Omental fat pad (tissue), 4 donors: Measurements from ENCODE around the gene MEGF6. TPM values are rescaled to one million over a fixed set of nuclear protein-coding genes. Genes with fewer than 3 reads are reported as not detected.
A peak's percentile ranks its signal among the peaks of the same experiment; 100 is the strongest.

Source experiments
- ATAC-seq: fragments of 150-250 bp; one replicate; pipeline ENCODE4 v1.9.1; 2016; ENCODE audit warnings: mild to moderate bottlenecking, moderate library complexity; ENCODE audit not compliant: low FRiP score
- DNase-seq: peaks from one replicate; pipeline ENCODE4 v3.0.0-alpha.2; 2019; ENCODE audit warnings: low spot score
- total RNA-seq, 4 donors: library from RNA; depleted of rRNA; stranded (reverse); fragments of >200 nt; gene quantifications; one replicate each; pipeline ENCODE4 v1.1.0, GENCODE V29; 2016
- TF ChIP-seq, protein P1 (sequence below), 3 donors: fragments of 450-650 bp; IDR thresholded peaks; one replicate each; pipeline ENCODE4 v1.5.1; 2016 to 2017; ENCODE audit warnings: antibody characterized with exemption in 3 of 3, mild to moderate bottlenecking in 3 of 3, moderate library complexity in 2 of 3

The MEGF6 gene, protein sequence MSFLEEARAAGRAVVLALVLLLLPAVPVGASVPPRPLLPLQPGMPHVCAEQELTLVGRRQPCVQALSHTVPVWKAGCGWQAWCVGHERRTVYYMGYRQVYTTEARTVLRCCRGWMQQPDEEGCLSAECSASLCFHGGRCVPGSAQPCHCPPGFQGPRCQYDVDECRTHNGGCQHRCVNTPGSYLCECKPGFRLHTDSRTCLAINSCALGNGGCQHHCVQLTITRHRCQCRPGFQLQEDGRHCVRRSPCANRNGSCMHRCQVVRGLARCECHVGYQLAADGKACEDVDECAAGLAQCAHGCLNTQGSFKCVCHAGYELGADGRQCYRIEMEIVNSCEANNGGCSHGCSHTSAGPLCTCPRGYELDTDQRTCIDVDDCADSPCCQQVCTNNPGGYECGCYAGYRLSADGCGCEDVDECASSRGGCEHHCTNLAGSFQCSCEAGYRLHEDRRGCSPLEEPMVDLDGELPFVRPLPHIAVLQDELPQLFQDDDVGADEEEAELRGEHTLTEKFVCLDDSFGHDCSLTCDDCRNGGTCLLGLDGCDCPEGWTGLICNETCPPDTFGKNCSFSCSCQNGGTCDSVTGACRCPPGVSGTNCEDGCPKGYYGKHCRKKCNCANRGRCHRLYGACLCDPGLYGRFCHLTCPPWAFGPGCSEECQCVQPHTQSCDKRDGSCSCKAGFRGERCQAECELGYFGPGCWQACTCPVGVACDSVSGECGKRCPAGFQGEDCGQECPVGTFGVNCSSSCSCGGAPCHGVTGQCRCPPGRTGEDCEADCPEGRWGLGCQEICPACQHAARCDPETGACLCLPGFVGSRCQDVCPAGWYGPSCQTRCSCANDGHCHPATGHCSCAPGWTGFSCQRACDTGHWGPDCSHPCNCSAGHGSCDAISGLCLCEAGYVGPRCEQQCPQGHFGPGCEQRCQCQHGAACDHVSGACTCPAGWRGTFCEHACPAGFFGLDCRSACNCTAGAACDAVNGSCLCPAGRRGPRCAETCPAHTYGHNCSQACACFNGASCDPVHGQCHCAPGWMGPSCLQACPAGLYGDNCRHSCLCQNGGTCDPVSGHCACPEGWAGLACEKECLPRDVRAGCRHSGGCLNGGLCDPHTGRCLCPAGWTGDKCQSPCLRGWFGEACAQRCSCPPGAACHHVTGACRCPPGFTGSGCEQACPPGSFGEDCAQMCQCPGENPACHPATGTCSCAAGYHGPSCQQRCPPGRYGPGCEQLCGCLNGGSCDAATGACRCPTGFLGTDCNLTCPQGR (N-terminal part only)
- 10 to 100 TPM; 13.2 to 60.1 (median 21.9) TPM for total RNA-seq

DNA sequence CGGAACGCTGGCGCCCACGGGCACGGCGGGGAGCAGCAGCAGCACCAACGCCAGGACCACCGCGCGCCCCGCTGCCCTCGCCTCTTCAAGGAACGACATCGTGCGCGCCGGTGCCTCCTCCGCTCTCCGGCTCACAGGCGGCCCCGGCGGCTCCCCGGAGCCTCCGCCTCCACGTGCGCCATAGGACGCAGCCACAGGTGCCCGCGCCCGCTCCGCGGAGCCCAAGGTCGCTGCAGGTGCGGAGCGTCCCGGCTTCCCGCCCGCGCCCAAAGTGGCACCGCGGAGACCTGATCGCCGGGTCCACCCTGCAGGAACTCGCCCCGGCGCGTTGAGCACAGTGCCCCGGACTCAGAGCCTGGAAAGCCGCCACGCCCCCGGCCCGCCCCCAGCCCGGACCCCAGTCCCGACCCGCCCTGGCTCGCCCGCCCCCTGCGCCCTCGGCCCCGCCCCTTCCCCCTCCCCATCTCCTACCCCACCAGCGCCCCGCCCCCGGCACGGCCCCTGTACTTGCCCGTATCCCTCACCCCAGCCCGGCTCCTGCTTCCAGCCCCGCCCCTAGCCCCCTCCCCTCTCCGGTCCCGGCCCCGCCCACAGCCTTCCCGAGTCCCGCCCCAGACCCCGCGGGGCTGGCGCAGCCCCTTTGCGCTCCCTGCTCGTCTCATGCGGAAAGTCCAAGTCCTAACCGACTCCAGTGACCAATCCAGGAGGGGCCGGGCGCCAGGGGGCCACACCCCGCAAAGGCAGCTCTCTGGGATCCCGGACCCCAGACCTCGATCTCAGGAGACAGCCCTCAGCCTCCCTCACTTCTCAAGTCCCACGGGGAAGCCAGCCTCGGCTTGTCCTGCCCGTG lies at the start of gene MEGF6:
Gene MEGF6, minus strand, starts transcription at position 339 of the 850 bp plus-strand sequence. Its CDS starts 240 bp downstream, at position 99.
- TF ChIP-seq, protein P1, sequence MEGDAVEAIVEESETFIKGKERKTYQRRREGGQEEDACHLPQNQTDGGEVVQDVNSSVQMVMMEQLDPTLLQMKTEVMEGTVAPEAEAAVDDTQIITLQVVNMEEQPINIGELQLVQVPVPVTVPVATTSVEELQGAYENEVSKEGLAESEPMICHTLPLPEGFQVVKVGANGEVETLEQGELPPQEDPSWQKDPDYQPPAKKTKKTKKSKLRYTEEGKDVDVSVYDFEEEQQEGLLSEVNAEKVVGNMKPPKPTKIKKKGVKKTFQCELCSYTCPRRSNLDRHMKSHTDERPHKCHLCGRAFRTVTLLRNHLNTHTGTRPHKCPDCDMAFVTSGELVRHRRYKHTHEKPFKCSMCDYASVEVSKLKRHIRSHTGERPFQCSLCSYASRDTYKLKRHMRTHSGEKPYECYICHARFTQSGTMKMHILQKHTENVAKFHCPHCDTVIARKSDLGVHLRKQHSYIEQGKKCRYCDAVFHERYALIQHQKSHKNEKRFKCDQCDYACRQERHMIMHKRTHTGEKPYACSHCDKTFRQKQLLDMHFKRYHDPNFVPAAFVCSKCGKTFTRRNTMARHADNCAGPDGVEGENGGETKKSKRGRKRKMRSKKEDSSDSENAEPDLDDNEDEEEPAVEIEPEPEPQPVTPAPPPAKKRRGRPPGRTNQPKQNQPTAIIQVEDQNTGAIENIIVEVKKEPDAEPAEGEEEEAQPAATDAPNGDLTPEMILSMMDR (IDR thresholded peaks at IDR 0.05): no peak
- ATAC-seq: peak; percentile 76
- DNase-seq: peak; percentile 44

DNA sequence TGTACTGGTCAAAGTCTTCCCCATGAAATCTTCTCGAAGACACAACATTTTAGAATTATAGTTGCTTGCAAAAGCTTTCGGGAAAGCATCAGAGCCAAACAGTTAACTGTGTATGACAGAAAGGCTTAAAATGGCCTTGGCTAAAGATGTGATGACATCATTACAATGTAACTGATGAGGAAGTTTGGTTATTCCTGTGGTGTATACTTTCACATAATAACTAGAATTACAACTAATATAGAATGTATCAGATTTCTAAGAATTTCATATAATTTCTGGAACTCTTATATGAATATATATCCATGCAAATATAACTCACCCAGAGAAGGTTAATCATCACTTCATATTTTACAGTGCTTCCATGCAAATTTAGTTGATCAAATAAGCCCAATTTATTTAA lies 49.4 kb upstream of the MEGF6 start:
- TF ChIP-seq, protein P1 (IDR thresholded peaks at IDR 0.05): no peak
- ATAC-seq: no peak

DNA sequence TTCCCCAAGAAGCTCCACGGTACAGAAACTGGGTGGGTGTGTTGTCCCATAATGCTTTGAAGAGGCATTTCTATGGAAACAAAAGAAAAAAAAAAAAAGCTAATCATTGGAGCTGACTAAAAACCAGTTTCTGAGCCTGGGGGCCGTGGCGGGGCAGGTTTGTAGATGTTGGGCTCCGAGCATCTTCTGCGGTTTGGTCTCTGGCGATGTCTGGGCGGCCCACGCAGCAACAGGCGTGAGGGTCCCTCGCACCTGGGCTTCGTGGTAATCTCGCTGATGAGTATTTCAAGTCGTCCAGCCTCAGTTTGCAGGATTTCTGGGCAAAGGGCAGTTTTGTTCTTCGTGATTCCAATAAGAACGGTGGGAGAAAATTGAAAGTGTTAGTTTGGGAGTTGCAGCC lies 47.8 kb upstream of the MEGF6 start:
- DNase-seq: no peak
- ATAC-seq: no peak
- TF ChIP-seq, protein P1 (IDR thresholded peaks at IDR 0.05): no peak

More for the DNA sequence above, 49.4 kb upstream of the MEGF6 start:
- no peak for DNase-seq

DNA sequence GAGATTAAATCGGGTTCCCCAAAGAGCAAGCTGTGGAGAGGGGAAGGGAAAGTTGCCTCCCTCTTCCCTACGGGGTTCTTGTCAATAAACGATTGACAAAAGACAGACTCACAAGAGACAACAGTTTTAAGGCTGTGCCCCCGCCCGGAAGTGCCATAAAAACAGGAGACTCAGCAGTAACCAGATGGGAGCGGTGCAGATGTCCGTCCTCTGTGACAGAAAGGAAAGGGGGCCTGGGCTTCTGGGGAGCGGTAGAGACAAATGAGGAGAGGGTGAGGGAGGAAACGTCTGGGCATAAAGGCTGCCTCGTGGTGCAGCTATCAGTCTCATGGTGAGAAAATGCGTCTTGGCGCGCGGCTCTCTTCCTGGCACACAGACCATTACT lies 46.9 kb upstream of the MEGF6 start:
- DNase-seq (no peak), ATAC-seq (no peak)

DNA sequence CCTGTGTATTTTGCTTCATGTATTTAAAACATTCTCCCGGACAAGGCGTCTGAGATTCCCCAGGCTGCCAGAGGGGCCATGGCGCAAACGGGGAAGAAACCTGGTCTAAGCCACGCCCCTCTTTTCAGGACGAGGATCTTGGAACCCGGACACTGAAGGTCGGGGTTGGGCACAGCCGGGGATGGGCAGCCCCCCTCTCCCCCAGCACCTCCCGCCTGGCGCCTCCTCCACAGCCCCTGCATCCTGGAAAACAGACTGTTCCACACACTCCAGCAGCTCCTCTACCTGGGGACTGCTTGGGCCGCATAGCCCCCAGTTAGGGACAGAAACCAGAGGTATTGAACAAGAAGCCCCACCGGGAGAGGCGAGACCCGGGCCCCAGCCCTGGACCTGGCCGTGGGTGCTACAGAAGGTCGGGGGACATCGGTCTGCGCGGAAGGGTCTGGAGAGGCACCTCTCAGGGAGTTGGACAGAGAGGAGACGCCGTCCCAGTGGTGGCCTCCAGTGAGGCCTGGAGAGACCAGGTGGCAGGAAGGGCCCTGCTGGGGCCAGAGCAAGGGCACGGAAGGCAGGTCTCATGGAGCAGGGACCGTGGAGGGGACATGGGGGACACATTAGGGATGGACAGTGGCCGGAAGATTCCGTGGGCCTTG lies 46.4 kb upstream of the MEGF6 start:
- TF ChIP-seq, protein P1 (IDR thresholded peaks at IDR 0.05): no peak
- no peak for DNase-seq
- ATAC-seq: no peak

More for the DNA sequence above, 46.9 kb upstream of the MEGF6 start:
- TF ChIP-seq, protein P1 (IDR thresholded peaks at IDR 0.05): no peak
